GM19099 (cell line): Measurements from ENCODE around the gene STRN.

Experiments used
- POLR2A ChIP-seq: IDR thresholded peaks from 3 replicates; pipeline ENCODE4 v1.6.1; 2011; ENCODE audit warnings: low read depth; ENCODE audit not compliant: insufficient read length; ENCODE audit errors: extremely low read depth

The STRN gene

DNA sequence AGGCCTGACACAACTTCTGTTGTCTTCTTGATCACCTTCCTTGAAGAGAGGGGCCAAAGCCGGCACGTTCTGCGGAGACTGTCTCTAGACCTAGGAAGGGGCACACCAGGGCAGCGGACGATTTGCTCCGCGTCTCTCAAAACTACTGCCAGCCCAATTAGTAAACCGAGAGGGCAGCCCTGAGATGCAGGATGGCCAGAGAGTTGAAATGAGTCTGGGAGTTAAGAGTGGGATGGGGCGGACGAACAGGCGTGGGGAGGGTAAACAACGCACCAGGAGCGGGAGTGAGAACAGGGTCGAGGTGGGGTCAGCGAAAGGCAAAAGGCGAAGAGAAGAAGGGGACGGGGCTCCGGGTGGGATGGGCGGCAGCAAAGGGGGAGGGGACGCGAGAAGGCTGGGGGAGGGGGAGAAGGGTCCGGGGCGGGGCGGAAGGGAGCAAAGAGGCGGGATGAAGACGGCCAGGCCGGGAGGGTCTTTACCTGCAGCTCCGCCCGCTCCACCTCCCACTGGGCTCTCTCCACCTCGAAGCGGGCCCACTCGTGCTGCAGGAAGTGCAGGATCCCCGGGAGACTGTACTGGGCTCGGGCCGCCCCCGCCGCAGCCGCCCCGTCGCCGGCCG lies 476 bp downstream of the STRN start:
- no peak for TF ChIP-seq POLR2A

DNA sequence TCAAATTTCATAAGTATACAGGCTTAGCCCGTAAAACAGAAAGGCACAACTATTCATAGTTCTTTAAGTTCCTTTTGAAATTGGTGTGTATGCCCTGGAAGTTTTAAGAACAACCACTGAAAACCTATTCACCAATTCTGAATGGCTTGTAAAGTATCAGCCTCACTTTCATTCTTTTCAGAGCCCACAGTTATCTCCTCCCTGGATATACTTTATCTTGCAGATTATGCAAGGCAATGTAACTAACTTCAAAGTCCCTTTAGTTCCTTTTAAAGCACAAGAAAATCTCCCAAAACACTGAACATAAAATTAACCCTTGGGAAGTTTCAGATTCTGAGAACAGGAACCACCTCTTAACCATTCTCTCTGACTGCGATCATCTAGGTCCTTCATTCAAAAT lies 1.1 kb downstream of the STRN start:
- TF ChIP-seq POLR2A, result no peak

DNA sequence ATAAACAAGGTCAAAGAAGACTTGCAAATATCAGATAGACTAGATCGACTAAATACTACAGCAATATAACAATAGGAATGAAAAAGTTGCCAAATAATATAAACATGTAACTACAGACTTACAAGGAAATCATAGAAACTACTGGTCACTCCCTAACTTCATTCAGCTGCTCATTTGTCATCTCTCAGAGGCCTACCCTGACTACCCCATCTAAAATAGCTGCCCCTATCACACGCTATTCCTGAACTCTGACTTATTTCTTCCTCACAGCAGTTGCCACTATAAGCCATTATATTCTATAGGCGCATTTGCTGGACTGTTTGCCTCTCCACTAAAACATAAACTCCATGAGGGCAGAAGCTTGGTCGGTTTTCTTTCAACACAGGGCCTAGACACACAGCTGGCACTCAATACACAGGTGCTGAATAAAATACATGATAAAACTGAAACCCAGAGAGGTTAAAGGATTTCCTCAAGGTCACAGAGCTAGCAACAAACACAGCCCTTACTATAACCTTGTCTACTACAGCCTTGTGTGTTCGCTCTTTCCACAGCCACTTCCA lies 1.8 kb downstream of the STRN start:
- no peak for TF ChIP-seq POLR2A

DNA sequence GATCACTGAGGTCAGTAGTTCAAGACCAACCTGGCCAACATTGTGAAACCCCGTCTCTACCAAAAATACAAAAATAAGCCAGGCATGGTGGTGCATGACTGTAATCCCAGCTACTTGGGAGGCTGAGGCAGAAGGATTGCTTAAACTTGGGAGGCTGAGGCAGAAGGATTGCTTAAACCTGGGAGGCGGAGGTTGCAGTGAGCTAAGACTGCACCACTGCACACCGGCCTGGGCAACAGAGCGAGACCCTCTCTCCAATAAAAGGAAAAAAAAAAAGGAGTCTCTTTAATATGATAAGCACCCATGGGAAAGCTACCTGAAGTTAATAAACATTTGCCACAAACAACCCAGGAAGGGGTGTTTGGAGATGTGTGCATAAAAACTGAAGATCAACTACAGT lies 2.6 kb downstream of the STRN start:
- TF ChIP-seq POLR2A, result no peak

DNA sequence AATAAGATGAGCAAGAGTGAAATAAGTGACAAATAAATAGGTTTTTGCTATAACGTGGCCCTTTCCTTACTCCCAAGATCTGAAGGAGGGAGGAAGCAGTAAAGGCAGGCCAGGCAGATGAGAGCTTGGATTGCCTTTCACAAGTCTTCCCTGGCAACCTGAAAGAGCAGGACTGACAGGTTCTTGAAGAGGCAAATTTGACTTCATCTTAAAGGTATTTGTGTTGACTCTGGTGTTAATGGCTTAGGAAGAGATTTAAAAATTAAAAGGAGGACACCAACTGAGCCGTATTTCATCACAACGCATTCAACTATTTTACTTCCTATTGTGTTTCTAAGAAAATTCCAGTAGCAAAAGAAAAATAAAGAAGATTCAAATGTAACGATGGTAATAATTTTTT lies 3.2 kb downstream of the STRN start:
- no peak for TF ChIP-seq POLR2A

DNA sequence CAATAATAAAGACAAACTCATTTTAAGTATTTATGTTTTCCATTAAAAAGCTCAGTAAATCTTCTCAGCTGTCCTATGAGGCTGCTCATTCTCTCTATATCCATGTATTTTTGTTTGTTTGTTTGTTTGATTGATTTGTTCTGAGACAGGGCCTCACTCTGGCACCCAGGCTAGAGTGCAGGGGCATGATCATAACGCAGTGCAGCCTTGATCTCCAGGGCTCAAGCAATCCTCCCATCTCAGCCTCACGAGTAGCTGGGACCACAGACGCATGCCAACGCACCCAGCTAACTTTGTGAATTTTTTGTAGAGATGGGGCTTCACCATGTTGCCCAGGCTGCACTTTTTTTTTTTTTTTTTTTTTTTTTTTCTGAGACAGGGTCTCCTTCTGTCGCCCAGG lies 5.6 kb downstream of the STRN start:
- no peak for TF ChIP-seq POLR2A

DNA sequence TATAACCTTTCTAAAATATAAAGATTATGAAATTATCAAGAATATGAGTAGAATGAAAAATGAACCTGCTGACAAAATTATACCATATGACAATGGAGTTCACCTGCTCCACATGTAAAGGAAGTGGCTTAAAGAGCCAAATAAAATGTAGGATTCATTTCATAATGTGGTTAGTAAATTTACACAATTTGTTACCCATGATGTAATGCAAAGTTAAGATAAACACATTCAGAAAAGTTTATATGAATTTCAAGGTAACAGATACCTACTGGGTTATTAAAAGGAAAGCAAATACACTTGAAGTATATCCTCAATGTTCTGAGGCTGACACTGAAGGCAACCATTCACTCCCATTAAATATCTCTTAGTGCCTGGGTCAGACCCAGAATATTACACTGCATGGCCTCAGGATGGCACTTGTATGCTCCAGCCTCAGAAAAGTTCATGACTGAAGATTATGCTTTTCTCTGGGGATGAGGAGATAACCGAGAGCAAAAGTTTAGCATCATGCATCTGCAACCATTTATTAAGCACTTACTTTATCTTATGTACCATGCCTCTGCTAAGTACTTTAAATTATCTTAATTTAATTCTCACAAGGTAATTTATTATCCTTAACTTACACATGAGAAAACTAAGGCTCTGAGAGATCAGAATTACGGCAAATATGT lies 6.2 kb downstream of the STRN start:
- no peak for TF ChIP-seq POLR2A

DNA sequence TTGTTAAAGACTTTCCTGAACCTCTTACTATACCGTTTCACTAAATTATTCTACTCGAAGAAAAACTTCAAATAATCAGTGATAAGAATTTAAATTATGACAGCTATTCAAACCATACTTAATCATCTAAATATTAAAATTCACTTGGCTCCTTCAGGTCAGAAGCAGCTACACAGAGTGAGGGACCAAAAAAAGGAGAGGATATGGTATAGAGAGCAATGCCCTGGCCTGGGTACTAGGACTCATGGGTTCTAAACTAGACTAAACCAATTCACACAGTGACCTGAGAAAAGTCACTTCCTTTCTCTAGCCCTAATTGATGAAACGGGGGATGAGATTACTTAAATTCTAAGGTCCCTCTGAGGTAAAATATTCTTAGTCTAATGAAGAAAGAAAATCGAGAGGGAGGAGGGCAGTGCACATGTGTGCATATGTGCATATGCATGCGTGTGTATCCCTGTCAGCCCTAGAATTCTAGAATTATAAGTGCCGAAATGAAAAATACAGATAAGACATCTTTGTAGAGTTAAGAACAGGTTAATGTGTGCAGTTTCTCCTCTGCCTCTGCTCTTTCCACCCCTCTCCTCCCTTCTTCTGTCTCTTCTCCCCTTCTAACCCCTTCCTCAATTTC lies 11.2 kb downstream of the STRN start:
- TF ChIP-seq POLR2A, result no peak

DNA sequence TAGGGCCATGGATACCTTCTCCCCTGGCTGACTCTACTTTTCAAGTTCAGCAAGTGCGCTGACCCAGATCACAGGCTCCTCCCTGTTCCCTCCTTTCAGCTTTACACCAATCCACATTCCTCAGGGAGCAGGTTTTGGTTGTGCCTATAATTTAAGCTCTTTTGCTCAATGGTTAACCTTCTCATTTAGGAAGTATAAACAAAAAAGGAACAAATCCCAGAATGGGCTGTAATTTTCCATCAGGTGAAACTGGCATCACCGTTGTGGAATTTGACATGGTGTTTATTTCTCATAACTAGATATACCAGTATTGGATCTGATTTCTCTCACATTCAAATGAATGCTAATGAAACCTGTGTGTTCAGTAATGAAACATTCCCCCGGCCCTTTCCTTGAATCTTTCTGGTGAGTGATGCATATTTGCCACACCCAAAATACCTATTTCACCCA lies 13.6 kb downstream of the STRN start:
- no peak for TF ChIP-seq POLR2A

DNA sequence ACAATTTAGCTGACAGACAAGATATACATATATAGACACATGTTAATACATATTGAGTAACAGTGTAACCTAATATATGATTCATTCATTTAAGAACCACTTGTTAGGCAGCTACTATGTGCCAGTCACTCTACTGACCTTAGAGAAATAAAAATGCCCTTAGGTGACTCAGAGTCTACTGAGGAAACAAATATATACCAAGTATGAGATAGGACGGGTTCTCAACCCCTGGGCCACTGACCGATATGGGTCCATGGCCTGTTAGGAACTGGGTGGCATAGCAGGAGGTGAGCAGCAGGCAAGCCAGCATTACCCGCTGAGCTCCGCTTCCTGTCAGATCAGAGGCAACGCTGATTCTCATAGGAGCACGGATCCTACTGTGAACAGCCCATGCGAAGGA lies 14.8 kb downstream of the STRN start:
- TF ChIP-seq POLR2A, result no peak

DNA sequence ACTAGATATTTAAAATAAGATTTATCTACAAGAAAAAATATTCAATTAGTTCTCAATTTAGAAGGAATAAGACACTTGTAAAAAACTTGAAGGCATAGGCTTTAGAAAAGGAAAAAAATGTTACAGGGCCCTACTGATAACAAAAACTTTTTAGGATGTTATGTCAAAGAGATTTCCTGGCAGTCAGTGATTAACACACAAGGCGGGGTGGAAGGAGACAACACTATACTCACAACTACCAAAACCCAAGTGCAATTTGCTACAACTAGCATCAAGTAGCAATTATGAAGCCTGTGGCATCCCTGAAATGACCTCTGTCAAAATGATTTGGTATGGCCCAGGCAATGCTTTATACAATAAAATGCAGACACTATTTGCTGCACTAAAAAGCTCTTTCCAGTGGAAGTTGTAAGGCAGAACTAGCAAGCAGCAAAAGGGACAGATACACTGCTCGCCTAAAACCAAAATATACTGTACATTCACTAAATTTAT lies 15.3 kb downstream of the STRN start:
- no peak for TF ChIP-seq POLR2A

DNA sequence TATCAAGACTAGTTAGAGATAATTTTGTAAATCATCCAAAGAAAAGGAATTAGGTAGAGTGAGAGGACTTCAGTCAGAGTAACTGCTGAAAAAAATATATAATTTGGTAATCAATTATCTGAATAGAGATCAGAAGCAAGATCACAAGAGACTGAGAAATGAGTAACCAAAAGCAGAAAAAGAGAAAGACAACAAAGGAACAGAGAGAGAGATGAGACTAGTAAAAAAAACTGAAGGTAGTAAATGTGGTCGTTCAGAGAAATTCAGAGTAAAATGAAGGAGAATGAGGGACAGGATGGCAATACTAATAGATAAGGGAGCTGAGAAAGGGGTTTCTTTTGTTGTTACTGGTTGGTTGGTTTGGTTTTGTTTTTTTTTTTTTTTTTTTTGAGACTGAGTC lies 16.5 kb downstream of the STRN start:
- TF ChIP-seq POLR2A, result no peak

DNA sequence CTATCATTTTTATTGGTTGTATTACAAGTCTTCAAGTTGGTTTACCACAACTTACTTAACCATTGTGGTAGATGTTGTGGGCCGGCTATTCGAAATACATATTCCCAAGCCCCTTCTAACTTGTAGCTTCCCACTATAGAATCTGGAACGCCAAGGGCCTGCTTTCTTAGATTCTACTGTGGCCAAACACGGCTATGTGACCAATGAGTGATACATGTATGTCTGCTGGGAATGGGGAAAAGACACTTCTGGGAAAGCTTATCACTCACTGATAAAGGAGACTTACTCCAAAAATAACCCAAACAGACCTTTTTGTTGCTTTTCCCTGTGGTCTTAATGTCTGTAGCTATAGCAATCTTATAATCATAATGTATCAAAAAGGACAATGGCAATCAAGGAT lies 24.5 kb downstream of the STRN start:
- no peak for TF ChIP-seq POLR2A

DNA sequence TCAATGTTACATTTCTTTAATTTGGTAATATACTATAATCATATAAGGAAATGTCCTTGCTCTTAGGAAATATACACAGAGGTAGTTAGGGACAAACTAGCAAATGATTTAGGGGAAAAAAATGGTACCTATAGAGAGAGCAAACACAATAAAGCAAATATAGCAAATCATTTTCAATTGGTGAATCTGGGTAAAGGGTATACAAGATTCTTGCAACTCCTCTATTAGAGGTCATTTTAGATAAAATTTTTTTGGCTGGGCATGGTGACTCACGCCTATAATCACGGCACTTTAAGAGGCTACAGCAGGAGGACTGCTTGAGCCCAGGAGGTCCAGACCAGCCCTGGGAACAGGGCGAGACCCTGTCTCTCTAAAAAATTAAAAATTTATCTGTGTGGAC lies 44.4 kb downstream of the STRN start:
- TF ChIP-seq POLR2A, result no peak

DNA sequence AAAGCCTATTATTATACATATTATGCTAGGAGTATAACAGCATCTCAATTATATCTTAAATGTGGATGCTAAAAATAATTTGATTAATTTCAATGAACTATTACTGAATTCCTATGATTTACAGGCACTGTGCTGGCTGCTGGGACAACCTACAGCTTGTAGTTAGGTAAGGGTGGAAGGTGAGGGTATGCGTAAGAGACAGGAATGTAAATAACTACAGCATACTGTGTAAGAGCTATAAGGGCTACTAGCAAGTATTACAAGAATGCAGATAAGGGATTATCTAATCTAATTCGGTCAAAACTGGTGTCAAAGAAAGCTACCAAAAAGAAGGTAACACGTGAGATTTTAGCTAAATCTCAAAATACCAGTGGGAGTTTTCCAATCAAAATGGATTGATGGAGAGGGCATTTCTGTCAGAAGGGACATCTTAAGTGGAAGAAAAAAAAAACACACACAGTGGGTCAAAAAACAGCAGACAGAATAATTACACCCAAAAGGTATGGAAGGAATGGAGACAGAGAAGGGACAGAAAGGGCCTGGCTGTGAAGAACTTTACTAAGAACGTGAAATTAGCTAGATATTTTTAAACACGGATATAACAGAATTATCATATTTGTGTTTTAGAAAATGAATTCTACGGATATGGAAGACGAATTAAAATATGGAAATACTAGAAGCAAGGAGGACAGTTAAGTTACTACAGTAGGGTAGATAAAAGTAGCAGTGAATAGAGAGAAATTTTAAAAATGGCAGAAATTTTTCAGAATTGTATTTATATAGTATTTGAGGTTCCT lies 47.1 kb downstream of the STRN start:
- TF ChIP-seq POLR2A, result no peak
